T-helper 1 cell treated with Interleukin-12 subunit alpha and Interleukin-12 subunit beta and Interleukin-4 antibody, amounts not matched to agents 30 μg/mL and 1 μg/mL, for 36 hours (primary cell): ENCODE measurements around the gene DCTN3.

Experiments used
- H3K27ac Mint-ChIP-seq: one replicate; pipeline ENCODE4 v1.8.0; 2021; ENCODE audit warnings: mild to moderate bottlenecking, mixed read lengths
- H3K27me3 Mint-ChIP-seq: one replicate; pipeline ENCODE4 v1.8.0; 2021; ENCODE audit warnings: low read depth, mixed read lengths
- H3K36me3 Mint-ChIP-seq: one replicate; pipeline ENCODE4 v1.8.0; 2021; ENCODE audit warnings: low read depth, mixed read lengths
- H3K4me1 Mint-ChIP-seq: one replicate; pipeline ENCODE4 v1.8.0; 2021; ENCODE audit warnings: low read depth, mixed read lengths
- H3K4me3 Mint-ChIP-seq: one replicate; pipeline ENCODE4 v1.8.0; 2021; ENCODE audit warnings: mild to moderate bottlenecking, moderate library complexity, mixed read lengths
- H3K9me3 Mint-ChIP-seq: one replicate; pipeline ENCODE4 v1.8.0; 2021; ENCODE audit warnings: mixed read lengths

DCTN3 gene

GRCh38 chr9:34591917-34592866 lies 28.1 kb downstream of the DCTN3 start:
- Mint-ChIP-seq H3K9me3 (no peaks in the 10 kb centered on the region), H3K36me3 (no peaks in the 10 kb centered on the region), H3K27ac (no peak overlapping the region), H3K27me3 (peaks cover 71% of the 10 kb centered on the region), H3K4me1 (peaks cover 17% of the 10 kb centered on the region), H3K4me3 (peak overlapping the region; percentile 52)

GRCh38 chr9:34591248-34591916 lies 28.9 kb downstream of the DCTN3 start:
- Mint-ChIP-seq H3K4me3 (peak overlapping the region; percentile 37), H3K27ac (no peak overlapping the region), H3K4me1 (peaks cover 17% of the 10 kb centered on the region), H3K27me3 (peaks cover 78% of the 10 kb centered on the region), H3K9me3 (no peaks in the 10 kb centered on the region), H3K36me3 (no peaks in the 10 kb centered on the region)

- H3K4me1 Mint-ChIP-seq, result peaks cover 17% of the 10 kb centered on the region
- peak overlapping the region; percentile 37 for H3K4me3 Mint-ChIP-seq
- no peaks in the 10 kb centered on the region for H3K36me3 Mint-ChIP-seq
- H3K27me3 Mint-ChIP-seq, result peaks cover 81% of the 10 kb centered on the region
- H3K27ac Mint-ChIP-seq, result no peak overlapping the region
- H3K9me3 Mint-ChIP-seq, result no peaks in the 10 kb centered on the region
These were observed 29.7 kb downstream of the DCTN3 start for GRCh38 chr9:34590381-34591247.

- no peaks in the 10 kb centered on the region for H3K9me3 Mint-ChIP-seq
- no peaks in the 10 kb centered on the region for H3K36me3 Mint-ChIP-seq
- peak within 1 kb of the TSS; percentile 36 for H3K27ac Mint-ChIP-seq
- peak within 1 kb of the TSS; percentile 37 for H3K4me3 Mint-ChIP-seq
- peaks cover 86% of the 10 kb centered on the region for H3K27me3 Mint-ChIP-seq
- H3K4me1 Mint-ChIP-seq, result peaks cover 17% of the 10 kb centered on the region
These were observed 30.5 kb downstream of the DCTN3 start, which contains the start of gene CNTFR for GRCh38 chr9:34589636-34590380. Gene CNTFR (minus strand): TSS chr9:34589724. CDS start chr9:34568981, 20,743 bp downstream.

GRCh38 chr9:34588671-34589635 lies 31.3 kb downstream of the DCTN3 start:
- Mint-ChIP-seq H3K4me1 (peaks cover 17% of the 10 kb centered on the region), H3K27ac (peak overlapping the region; percentile 36)

GRCh38 chr9:34587271-34587670 lies 33.0 kb downstream of the DCTN3 start:
- Mint-ChIP-seq H3K4me1 (peaks cover 13% of the 10 kb centered on the region), H3K4me3 (no peak overlapping the region), H3K27me3 (peaks cover 90% of the 10 kb centered on the region), H3K27ac (no peak overlapping the region), H3K9me3 (no peaks in the 10 kb centered on the region), H3K36me3 (no peaks in the 10 kb centered on the region)

More at GRCh38 chr9:34588671-34589635, 31.3 kb downstream of the DCTN3 start:
- no peaks in the 10 kb centered on the region for H3K36me3 Mint-ChIP-seq
- H3K27me3 Mint-ChIP-seq, result peaks cover 88% of the 10 kb centered on the region
- no peaks in the 10 kb centered on the region for H3K9me3 Mint-ChIP-seq
- H3K4me3 Mint-ChIP-seq, result peak overlapping the region; percentile 2

GRCh38 chr9:34585946-34586669 lies 34.2 kb downstream of the DCTN3 start:
- Mint-ChIP-seq H3K4me3 (no peak overlapping the region), H3K9me3 (no peaks in the 10 kb centered on the region), H3K4me1 (peaks cover 11% of the 10 kb centered on the region), H3K36me3 (no peaks in the 10 kb centered on the region), H3K27ac (no peak overlapping the region), H3K27me3 (peaks cover 88% of the 10 kb centered on the region)

GRCh38 chr9:34584970-34585369 lies 35.3 kb downstream of the DCTN3 start:
- Mint-ChIP-seq H3K4me3 (no peak overlapping the region), H3K9me3 (no peaks in the 10 kb centered on the region), H3K4me1 (peaks cover 7% of the 10 kb centered on the region), H3K36me3 (no peaks in the 10 kb centered on the region), H3K27ac (no peak overlapping the region), H3K27me3 (peaks cover 88% of the 10 kb centered on the region)

GRCh38 chr9:34582787-34583186 lies 37.5 kb downstream of the DCTN3 start:
- Mint-ChIP-seq H3K4me3 (no peak overlapping the region), H3K9me3 (no peaks in the 10 kb centered on the region), H3K27me3 (peaks cover 93% of the 10 kb centered on the region), H3K27ac (no peak overlapping the region), H3K4me1 (no peaks in the 10 kb centered on the region), H3K36me3 (no peaks in the 10 kb centered on the region)

- no peak overlapping the region for H3K27ac Mint-ChIP-seq
- peaks cover 90% of the 10 kb centered on the region for H3K27me3 Mint-ChIP-seq
- peaks cover 5% of the 10 kb centered on the region for H3K4me1 Mint-ChIP-seq
- H3K36me3 Mint-ChIP-seq, result no peaks in the 10 kb centered on the region
- no peaks in the 10 kb centered on the region for H3K9me3 Mint-ChIP-seq
- no peak overlapping the region for H3K4me3 Mint-ChIP-seq
These were observed 39.0 kb downstream of the DCTN3 start for GRCh38 chr9:34581318-34581717.

- H3K4me3 Mint-ChIP-seq, result no peak overlapping the region
- H3K4me1 Mint-ChIP-seq, result peaks cover 5% of the 10 kb centered on the region
- no peak overlapping the region for H3K27ac Mint-ChIP-seq
- no peaks in the 10 kb centered on the region for H3K9me3 Mint-ChIP-seq
- peaks cover 88% of the 10 kb centered on the region for H3K27me3 Mint-ChIP-seq
- H3K36me3 Mint-ChIP-seq, result no peaks in the 10 kb centered on the region
These were observed 39.9 kb downstream of the DCTN3 start for GRCh38 chr9:34580358-34580757.

GRCh38 chr9:34579808-34580163 lies 40.5 kb downstream of the DCTN3 start:
- no peak overlapping the region for H3K27ac Mint-ChIP-seq
- H3K9me3 Mint-ChIP-seq, result no peaks in the 10 kb centered on the region
- peaks cover 82% of the 10 kb centered on the region for H3K27me3 Mint-ChIP-seq
- H3K4me1 Mint-ChIP-seq, result peaks cover 5% of the 10 kb centered on the region
- no peaks in the 10 kb centered on the region for H3K36me3 Mint-ChIP-seq
- H3K4me3 Mint-ChIP-seq, result no peak overlapping the region
